Fibroblast of lung (primary cell): Measurements from ENCODE around the gene SOAT1.

Experiments
- CTCF ChIP-seq, 2 donors: IDR thresholded peaks in 1 of 2; conservative IDR thresholded peaks in 1 of 2; 1 replicate in 1 of 2; 2 replicates in 1 of 2; pipeline ENCODE4 v1.5.1; 2011 to 2012; ENCODE audit warnings: low read length in 2 of 2, control low read depth in 1 of 2, inconsistent platforms in 1 of 2, low read depth in 1 of 2, mild to moderate bottlenecking in 1 of 2
- EZH2 ChIP-seq: IDR thresholded peaks from 2 replicates; pipeline ENCODE4 v1.5.1; 2012; ENCODE audit warnings: low read length, control low read depth, mild to moderate bottlenecking; ENCODE audit errors: missing control alignments

- TF ChIP-seq CTCF (conservative IDR thresholded peaks at IDR 0.05 in 1 of 2, IDR thresholded peaks at IDR 0.05 in 1 of 2; ENCODE audit: low read depth in 1 of 2, low read length in 2 of 2) (no peak), EZH2 (no peak)
Observed at GRCh38 chr1:179314928-179315327, 21.3 kb downstream of the SOAT1 start.
